GM19351 (cell line): ENCODE measurements around the gene OR2T29.
"Not testable (repeated sequence)": the region's sequence is repeated elsewhere in the genome, so short reads cannot be mapped to it uniquely, and the experiment has no call there.

Experiments
- ATAC-seq: cut with Tn5 transposase; IDR thresholded peaks from one replicate; pipeline ENCODE4 v1.9.1; 2021; ENCODE audit warnings: mild to moderate bottlenecking, moderate library complexity; ENCODE audit not compliant: unreplicated experiment

OR2T29 gene

DNA sequence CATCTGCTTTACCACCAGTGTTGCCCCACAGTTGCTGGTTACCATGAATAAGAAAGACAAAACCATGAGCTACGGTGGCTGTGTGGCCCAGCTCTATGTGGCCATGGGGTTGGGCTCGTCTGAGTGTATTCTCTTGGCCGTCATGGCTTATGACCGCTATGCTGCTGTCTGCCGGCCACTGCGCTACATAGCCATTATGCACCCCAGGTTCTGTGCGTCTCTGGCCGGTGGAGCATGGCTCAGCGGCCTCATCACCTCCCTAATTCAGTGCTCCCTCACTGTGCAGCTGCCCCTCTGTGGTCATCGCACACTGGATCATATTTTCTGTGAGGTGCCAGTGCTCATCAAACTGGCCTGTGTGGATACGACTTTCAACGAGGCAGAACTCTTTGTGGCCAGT is 40.7 kb downstream of the OR2T29 start:
- no peak for ATAC-seq

DNA sequence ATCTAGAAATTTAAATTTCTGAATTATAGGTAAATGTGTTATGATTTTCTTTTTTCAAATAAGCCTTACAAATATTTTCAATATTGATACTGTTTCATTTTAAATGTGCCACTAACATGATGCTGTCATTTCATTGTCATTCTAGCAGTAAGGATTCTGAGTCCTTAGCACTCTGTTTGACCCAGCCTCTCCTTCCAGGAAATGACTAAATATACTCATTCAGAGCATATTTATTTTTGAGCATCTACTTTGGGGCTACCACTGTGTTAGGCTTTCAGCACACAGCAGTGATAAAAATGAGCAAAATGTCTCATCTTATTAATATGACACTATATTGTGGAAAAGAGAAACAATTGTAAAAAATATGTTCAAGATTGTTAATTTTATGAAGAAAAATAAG is 52.4 kb downstream of the OR2T29 start:
- ATAC-seq: peak; percentile 80

DNA sequence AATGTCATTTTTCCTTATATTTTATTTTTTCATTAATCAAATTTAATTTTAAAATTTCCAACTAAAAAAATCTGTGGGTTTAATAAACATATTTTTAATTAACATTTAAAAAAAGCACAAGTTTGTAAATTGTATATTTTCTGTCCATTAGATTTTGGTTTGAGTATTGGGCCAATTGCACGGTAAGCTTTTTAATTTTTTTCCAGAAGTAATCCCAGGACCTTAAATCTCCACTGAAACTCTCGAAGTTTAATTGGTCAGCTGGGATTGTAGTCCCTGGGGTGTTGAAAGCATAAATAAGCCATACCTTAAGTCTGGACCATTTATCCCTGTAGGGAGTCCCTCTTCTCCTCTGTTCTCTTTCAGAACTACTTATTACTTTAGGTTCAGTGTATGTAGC is 54.8 kb downstream of the OR2T29 start, which contains the start of gene OR2G6:
OR2G6 (plus strand) TSS at position 301 of the 400 bp plus-strand sequence. CDS start 13,574 bp downstream, outside the sequence.
- not testable (repeated sequence) for ATAC-seq
